B cell (primary cell): ENCODE data around the gene PLCL1. TPM values are rescaled to one million over a fixed set of nuclear protein-coding genes. Genes with fewer than 3 reads are reported as not detected.

Source experiments
- ATAC-seq: fragments of 200-7000 bp; cut with Tn5 transposase; one replicate; pipeline ENCODE4 v1.10.0; 2021; ENCODE audit warnings: low read depth, mild to moderate bottlenecking, moderate number of reproducible peaks, moderate library complexity
- CTCF ChIA-PET: fragments of 350-600 bp; sonication (Branson Sonifier 250); formaldehyde crosslinking; loops from one replicate; lab custom pipeline; 2021; ENCODE audit warnings: antibody characterized with exemption, inconsistent platforms; lab: Charles Lee
- POLR2A ChIA-PET: fragments of 350-600 bp; sonication (Branson Sonifier 250); formaldehyde crosslinking; loops from one replicate; lab custom pipeline; 2021; ENCODE audit warnings: antibody characterized with exemption; lab: Charles Lee
- DNase-seq: peaks from one replicate; pipeline ENCODE4 v3.0.0; 2013
- H2AFZ ChIP-seq: 2 replicates; pipeline ENCODE4 v1.6.1; 2012; ENCODE audit warnings: mild to moderate bottlenecking, low read depth, low read length; ENCODE audit not compliant: insufficient read depth, poor library complexity, severe bottlenecking
- H3K27ac ChIP-seq, 2 donors: 1 replicate in 1 of 2; 2 replicates in 1 of 2; pipeline ENCODE4 v1.5.1; 2012 to 2013; ENCODE audit warnings: low read length in 2 of 2, mild to moderate bottlenecking in 2 of 2, moderate library complexity in 1 of 2
- H3K27me3 ChIP-seq, 4 experiments: fragments of 200-600 bp in 1 of 4; sonication (generic) in 1 of 4; replicated peaks in 1 of 4; 1 replicate in 2 of 4; 2 replicates in 2 of 4; pipeline versions ENCODE4 v1.6.1 to v1.7.0; 2013 to 2016; ENCODE audit warnings: low read length in 3 of 4, mild to moderate bottlenecking in 2 of 4, mixed read lengths in 1 of 4, moderate library complexity in 1 of 4; ENCODE audit not compliant: insufficient read depth in 4 of 4, control insufficient read depth in 3 of 4; ENCODE audit errors: control extremely low read depth in 1 of 4
- H3K36me3 ChIP-seq, 2 experiments: replicated peaks in 1 of 2; 1 replicate in 1 of 2; 2 replicates in 1 of 2; pipeline versions ENCODE4 v1.6.1 to v1.7.1; 2013; ENCODE audit warnings: low read length in 1 of 2; ENCODE audit not compliant: insufficient read depth in 2 of 2, control insufficient read depth in 1 of 2; ENCODE audit errors: control extremely low read depth in 1 of 2, extremely low read depth in 1 of 2
- H3K4me1 ChIP-seq, 2 donors: fragments of 200-600 bp in 1 of 2; sonication (generic) in 1 of 2; 1 replicate in 1 of 2; 2 replicates in 1 of 2; pipeline versions ENCODE4 v1.5.1 to v1.6.1; 2013 to 2017; ENCODE audit warnings: low read length in 2 of 2; ENCODE audit not compliant: control insufficient read depth in 2 of 2, insufficient read depth in 2 of 2
- H3K4me2 ChIP-seq: replicated peaks from 2 replicates; pipeline ENCODE3; 2012; ENCODE audit warnings: mild to moderate bottlenecking, low read depth, low read length; ENCODE audit not compliant: poor library complexity, severe bottlenecking
- H3K4me3 ChIP-seq, 5 experiments: fragments of 200-600 bp in 1 of 5; sonication (generic) in 1 of 5; 1 replicate in 3 of 5; 2 replicates in 2 of 5; pipeline versions ENCODE4 v1.5.1 to v1.7.0; 2011 to 2016; ENCODE audit warnings: low read length in 4 of 5, mild to moderate bottlenecking in 4 of 5, low read depth in 2 of 5, control low read depth in 1 of 5, moderate library complexity in 1 of 5; ENCODE audit not compliant: insufficient read depth in 1 of 5; ENCODE audit errors: control extremely low read depth in 1 of 5, extremely low read depth in 1 of 5
- H3K79me2 ChIP-seq: fragments of 200-600 bp; sonication (generic); one replicate; pipeline ENCODE4 v1.6.0; 2016; ENCODE audit warnings: low read length; ENCODE audit not compliant: control insufficient read depth, insufficient read depth
- H3K9ac ChIP-seq: fragments of 200-600 bp; sonication (generic); 2 replicates; pipeline ENCODE4 v1.6.1; 2017; ENCODE audit warnings: mild to moderate bottlenecking, low read length, moderate library complexity
- H3K9me3 ChIP-seq, 3 donors: one replicate each; pipeline versions ENCODE4 v1.6.1 to v1.7.1; 2013; ENCODE audit warnings: low read length in 2 of 3; ENCODE audit not compliant: control insufficient read depth in 2 of 3, insufficient read depth in 1 of 3; ENCODE audit errors: control extremely low read depth in 1 of 3
- H4K20me1 ChIP-seq: 2 replicates; pipeline ENCODE4 v1.6.0; 2012; ENCODE audit warnings: mild to moderate bottlenecking, low read length; ENCODE audit not compliant: insufficient read depth, control insufficient read depth, poor library complexity, severe bottlenecking
- H3K27ac Mint-ChIP-seq: one replicate; pipeline ENCODE4 v1.8.0; 2021; ENCODE audit warnings: mixed read lengths
- H3K27me3 Mint-ChIP-seq: one replicate; pipeline ENCODE4 v1.8.0; 2021; ENCODE audit warnings: mixed read lengths
- H3K4me1 Mint-ChIP-seq: one replicate; pipeline ENCODE4 v1.8.0; 2021; ENCODE audit warnings: mixed read lengths
- H3K4me3 Mint-ChIP-seq: one replicate; pipeline ENCODE4 v1.8.0; 2021; ENCODE audit warnings: mixed read lengths
- H3K9me3 Mint-ChIP-seq: one replicate; pipeline ENCODE4 v1.8.0; 2022; ENCODE audit warnings: mixed read lengths; ENCODE audit not compliant: insufficient read depth
- CTCF ChIP-seq: fragments of 200-600 bp; IDR thresholded peaks from one replicate; pipeline ENCODE4 v1.8.0; 2022; ENCODE audit warnings: antibody characterized with exemption, mild to moderate bottlenecking
- EZH2 ChIP-seq: IDR thresholded peaks from 2 replicates; pipeline ENCODE4 v1.6.1; 2012; ENCODE audit warnings: borderline replicate concordance, low read depth, mild to moderate bottlenecking, moderate library complexity, low read length; ENCODE audit not compliant: insufficient read depth, poor library complexity, severe bottlenecking
- WGBS: methylation state at CpG from one replicate; pipeline ENCODE4 v1.1.5; 2013; ENCODE audit warnings: missing lambda C conversion rate; ENCODE audit not compliant: insufficient coverage; 5-methylcytosine and 5-hydroxymethylcytosine counted together
- intact Hi-C: fragments of 100-400 bp; cut with micrococcal nuclease; formaldehyde crosslinking; loops from one replicate; pipeline ENCODE4 v1.10.0; 2022
- polyA plus RNA-seq: library from polyadenylated mRNA; depleted of rRNA; stranded (reverse); fragments of >200 nt; gene quantifications from 2 replicates; pipeline ENCODE4 v1.2.3, GENCODE V29; 2012
- total RNA-seq, 2 donors: library from RNA; stranded (reverse); fragments of 120-200 nt in 1 of 2; gene quantifications; 1 replicate in 1 of 2; 2 replicates in 1 of 2; pipeline versions ENCODE4 v1.2.3 to v1.2.4, GENCODE V29; 2013 to 2022

The PLCL1 gene
- total and polyA plus RNA-seq, 2 donors (not counting 1 experiment from before 2014, with no cell fraction given) = 0.07 to 0.25 TPM

- no peaks in the 10 kb centered on the region for H3K27me3 ChIP-seq
- no peak overlapping the region for H3K27ac ChIP-seq
- ChIA-PET CTCF (no interaction called here), POLR2A (no interaction called here)
- no peaks in the 10 kb centered on the region for H4K20me1 ChIP-seq
- H3K9me3 ChIP-seq = no peaks in the 10 kb centered on the region
- no peaks in the 10 kb centered on the region for H3K4me1 Mint-ChIP-seq
- H3K9me3 Mint-ChIP-seq = no peaks in the 10 kb centered on the region
- no peaks in the 10 kb centered on the region for H3K79me2 ChIP-seq
- no peaks in the 10 kb centered on the region for H3K36me3 ChIP-seq
- H3K4me3 ChIP-seq = no peak overlapping the region
- intact Hi-C loops = no loop called here
- TF ChIP-seq EZH2 = no peak
- no peak for TF ChIP-seq CTCF
- H3K27ac Mint-ChIP-seq = no peak overlapping the region
- DNase-seq (no peak), ATAC-seq (no peak)
- H3K4me2 ChIP-seq = no peak overlapping the region
- H3K9ac ChIP-seq = no peak overlapping the region
- no CpG with 5 or more reads among the region's 1 CpG for WGBS
- peaks cover 10% of the 10 kb centered on the region for H3K27me3 Mint-ChIP-seq
- H3K4me3 Mint-ChIP-seq = no peak overlapping the region
- no peak overlapping the region for H2AFZ ChIP-seq
- H3K4me1 ChIP-seq = no peaks in the 10 kb centered on the region
These were observed 47.1 kb downstream of the PLCL1 start for GRCh38 chr2:197851451-197851850.

GRCh38 chr2:197852108-197852507 is 47.7 kb downstream of the PLCL1 start:
- H3K4me1 ChIP-seq = no peaks in the 10 kb centered on the region
- no peaks in the 10 kb centered on the region for H3K36me3 ChIP-seq
- no peaks in the 10 kb centered on the region for H3K4me1 Mint-ChIP-seq
- peaks cover 10% of the 10 kb centered on the region for H3K27me3 Mint-ChIP-seq
- ChIA-PET CTCF (interaction anchor here (0.5 kb wide), 1 partner anchor 445 kb away, joined by 4 read pairs; no protein-coding TSS in a partner anchor), POLR2A (no interaction called here)
- no peaks in the 10 kb centered on the region for H3K27me3 ChIP-seq
- no peak for TF ChIP-seq EZH2
- TF ChIP-seq CTCF = no peak
- no peak overlapping the region for H2AFZ ChIP-seq
- no peaks in the 10 kb centered on the region for H3K9me3 ChIP-seq
- intact Hi-C loops = no loop called here
- H3K79me2 ChIP-seq = no peaks in the 10 kb centered on the region
- H3K4me2 ChIP-seq = no peak overlapping the region
- no peaks in the 10 kb centered on the region for H4K20me1 ChIP-seq
- no peak overlapping the region for H3K4me3 ChIP-seq
- no peak overlapping the region for H3K27ac Mint-ChIP-seq
- H3K4me3 Mint-ChIP-seq = no peak overlapping the region
- no peaks in the 10 kb centered on the region for H3K9me3 Mint-ChIP-seq
- no peak overlapping the region for H3K27ac ChIP-seq
- ATAC-seq (no peak), DNase-seq (no peak)
- no peak overlapping the region for H3K9ac ChIP-seq
- 65% methylated on average over 2 of the region's 2 CpGs for WGBS
